Ramos (cell line): Measurements from ENCODE around the gene EIF3B.
"Not testable (repeated sequence)": the region's sequence is repeated elsewhere in the genome, so short reads cannot be mapped to it uniquely, and the experiment has no call there.

Source experiments
- in situ Hi-C: fragments of 300-500 bp; cut with MboI; formaldehyde crosslinking; loops from one replicate; pipeline ENCODE4 v1.14.3; 2022; ENCODE audit warnings: low sequenced_read_pairs; ENCODE audit not compliant: unreplicated experiment

Gene EIF3B

DNA sequence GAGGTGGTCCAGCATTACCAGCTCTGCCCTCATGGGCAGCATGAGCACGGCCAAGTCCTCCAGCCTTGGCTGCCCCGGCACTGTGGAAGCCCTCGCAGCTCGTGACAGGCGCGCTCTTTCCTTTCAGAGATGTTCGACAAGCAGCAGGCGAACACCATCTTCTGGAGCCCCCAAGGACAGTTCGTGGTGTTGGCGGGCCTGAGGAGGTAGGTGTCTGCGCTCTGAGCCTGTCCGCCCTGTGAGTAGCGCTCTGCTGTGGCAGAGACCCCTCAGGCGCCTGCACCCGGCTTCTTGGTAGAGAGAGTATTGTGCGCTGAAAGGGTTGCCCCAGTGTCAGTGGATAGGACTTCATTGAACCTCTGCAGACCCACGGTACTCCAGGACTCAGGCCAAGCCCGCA, 19.8 kb downstream of the EIF3B start:
- in situ Hi-C loops: no loop called here

DNA sequence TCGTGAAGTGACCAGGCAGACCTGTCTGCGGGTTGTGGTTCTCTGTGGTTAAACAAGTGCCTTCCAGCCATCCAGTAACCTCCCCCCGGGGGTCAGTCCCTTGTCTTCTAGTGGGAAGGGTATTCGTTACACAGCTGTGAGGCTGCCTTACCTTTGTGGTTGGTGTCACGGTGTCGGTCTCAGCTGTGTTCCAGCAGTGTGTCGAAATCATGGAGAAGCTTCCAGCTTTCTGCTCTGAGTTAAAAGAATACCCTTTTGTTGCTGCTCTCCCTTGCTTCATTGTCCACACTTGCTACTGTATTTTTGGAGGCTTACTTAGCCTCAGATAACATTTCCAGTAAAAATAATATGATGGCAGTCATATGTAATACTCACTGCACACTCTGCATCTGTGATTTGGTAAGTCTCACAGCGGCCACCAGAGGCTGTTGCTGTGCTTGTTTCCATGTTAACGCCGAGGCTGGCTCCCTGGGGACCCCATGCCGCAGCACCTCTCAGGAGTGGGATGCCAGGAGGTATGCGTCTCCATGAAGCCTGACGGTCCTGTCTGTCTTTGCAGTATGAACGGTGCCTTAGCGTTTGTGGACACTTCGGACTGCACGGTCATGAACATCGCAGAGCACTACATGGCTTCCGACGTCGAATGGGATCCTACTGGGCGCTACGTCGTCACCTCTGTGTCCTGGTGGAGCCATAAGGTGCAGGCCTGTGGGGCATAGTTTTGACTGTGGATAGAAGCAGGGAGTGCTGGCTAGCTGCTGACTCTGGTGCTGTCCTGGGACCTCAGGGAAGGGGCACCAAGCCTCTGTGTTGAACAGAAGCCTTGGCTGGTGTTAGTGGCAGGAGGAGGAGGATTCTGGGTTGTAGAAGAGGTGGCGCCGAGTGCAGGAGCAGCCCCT, 20.5 kb downstream of the EIF3B start:
- in situ Hi-C loops: no loop called here

DNA sequence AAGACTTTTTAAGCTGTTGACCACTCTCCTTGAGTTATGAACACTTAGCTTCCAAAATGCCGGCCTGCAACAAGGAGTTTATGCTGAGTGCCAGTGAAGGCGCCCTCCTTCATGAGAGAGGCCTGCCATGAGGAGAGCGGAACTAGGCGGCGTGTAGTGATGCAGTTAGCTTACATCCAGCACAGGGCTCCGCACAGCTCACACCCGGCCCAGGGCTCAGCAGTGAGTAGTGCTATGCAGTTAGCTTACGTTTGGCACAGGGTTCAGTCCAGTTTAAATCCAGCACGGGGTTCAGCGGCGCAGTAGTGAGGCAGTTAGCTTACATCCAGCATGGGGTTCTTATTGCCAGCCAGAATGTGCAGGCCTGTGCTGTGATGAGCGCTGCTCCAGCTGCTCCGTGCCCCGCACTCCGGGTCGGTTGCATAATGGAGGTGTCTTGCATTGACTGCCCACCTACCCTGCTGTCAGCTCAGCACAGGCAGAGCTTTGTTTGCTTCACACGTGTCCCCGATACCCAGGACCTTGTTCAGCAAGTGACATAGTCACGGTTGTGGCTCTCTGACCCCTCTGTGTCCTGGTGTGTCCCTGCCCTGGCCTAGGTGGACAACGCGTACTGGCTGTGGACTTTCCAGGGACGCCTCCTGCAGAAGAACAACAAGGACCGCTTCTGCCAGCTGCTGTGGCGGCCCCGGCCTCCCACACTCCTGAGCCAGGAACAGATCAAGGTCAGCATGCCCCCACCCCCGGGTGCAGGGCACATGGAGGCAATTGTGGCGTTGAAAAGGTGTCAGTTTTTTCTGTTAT, 21.9 kb downstream of the EIF3B start:
- in situ Hi-C loops: no loop called here

DNA sequence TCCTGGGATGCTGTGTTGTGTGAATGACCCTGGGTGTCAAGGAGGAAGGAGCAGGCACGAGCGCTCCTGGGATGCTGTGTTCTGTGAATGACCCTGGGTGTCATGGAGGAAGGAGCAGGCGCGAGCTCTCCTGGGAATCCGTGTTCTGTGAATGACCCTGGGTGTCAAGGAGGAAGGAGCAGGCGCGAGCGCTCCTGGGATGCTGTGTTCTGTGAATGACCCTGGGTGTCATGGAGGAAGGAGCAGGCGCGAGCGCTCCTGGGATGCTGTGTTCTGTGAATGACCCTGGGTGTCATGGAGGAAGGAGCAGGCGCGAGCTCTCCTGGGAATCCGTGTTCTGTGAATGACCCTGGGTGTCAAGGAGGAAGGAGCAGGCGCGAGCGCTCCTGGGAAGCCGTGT, 22.9 kb downstream of the EIF3B start:
- in situ Hi-C loops: not testable (repeated sequence)

DNA sequence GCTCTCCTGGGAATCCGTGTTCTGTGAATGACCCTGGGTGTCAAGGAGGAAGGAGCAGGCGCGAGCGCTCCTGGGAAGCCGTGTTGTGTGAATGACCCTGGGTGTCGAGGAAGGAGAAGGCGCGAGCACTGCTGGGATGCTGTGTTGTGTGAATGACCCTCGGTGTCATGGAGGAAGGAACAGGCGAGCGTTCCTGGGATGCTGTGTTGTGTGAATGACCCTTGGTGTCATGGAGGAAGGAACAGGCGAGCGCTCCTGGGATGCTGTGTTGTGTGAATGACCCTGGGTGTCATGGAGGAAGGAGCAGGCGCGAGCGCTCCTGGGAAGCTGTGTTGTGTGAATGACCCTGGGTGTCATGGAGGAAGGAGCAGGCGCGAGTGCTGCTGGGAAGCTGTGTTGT, 23.5 kb downstream of the EIF3B start:
- in situ Hi-C loops: not testable (repeated sequence)

DNA sequence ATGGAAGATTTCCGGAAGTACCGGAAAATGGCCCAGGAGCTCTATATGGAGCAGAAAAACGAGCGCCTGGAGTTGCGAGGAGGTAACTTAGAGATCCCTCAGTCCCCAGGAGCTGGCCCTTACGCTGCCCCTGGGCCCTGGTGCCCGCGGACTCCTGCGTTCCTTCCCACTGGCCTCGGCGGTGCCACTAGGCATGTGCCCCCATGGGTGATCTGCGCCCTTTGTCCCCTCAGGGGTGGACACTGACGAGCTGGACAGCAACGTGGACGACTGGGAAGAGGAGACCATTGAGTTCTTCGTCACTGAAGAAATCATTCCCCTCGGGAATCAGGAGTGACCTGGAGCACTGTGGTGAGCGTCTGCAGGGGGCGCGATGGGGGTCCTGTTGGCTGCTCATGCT, 24.5 kb downstream of the EIF3B start:
- in situ Hi-C loops: no loop called here

DNA sequence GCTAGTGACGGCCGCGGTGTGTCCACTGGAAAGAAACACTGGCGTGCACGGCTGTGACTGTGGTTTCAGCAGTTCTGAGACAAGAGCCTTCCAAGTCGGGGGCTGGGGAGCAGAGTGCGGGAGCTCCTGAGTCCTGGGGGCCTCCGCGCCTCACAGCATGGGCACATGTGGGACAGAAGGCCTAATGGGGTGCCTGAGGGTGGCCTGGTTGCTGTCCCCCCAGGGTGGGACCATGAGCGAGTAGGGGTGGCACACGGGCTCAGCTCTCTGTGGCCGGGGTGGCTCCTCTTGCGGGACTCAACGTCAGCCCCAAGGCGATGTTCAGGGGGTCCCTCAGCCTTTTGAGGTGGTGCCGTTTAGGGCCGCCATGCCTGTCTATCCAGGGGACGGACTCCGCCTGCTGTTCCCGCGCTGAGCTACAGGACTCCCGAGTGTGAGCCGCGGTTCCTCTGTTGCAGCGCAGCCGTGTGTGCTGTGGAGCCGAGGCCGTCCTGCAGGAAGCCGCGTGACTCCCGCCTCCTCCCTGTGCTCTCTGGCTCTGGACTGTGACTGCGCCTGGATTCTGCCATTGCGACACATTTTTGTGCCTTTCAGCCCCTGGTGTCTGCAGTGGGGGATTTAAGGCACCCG, 25.3 kb downstream of the EIF3B start:
- in situ Hi-C loops: no loop called here

DNA sequence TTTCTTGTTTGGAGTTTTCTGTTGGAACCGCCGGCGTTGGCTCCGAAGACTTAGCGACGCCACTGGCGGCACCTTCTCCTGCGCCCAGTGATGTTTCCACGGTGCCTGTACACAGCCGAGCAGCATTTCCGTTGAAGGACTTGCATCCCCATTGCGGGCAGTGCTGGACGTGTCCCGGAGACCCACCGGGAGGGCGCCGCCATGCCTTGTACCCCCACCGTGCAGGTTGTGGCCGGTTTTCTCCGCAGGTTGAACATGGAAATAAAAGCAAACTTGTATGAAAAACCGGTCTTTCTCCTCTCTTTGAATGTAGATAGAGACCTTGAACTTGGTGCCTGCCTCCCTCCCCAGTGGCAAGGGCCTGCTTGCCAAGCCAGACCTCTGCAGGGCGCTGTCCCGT, 25.8 kb downstream of the EIF3B start:
- in situ Hi-C loops: no loop called here

DNA sequence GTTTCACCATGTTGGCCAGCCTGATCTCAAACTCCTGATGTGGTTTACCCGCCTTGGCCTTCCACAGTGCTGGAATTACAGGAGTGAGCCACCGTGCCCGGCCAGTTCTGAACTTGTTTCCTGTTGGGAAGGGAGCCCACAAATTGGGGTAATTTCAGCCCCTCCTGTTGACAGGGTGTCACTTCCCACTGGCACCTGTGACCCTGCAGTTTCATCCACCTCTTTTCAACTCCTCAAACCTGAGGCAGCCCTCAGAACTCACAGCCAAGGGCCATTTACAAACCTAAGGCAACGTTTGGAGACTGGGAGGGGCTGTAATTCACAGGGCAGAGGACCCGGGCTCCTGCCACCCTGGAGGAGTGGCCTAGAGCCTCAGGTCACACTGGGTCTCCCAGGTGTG, 26.6 kb downstream of the EIF3B start:
- in situ Hi-C loops: no loop called here

DNA sequence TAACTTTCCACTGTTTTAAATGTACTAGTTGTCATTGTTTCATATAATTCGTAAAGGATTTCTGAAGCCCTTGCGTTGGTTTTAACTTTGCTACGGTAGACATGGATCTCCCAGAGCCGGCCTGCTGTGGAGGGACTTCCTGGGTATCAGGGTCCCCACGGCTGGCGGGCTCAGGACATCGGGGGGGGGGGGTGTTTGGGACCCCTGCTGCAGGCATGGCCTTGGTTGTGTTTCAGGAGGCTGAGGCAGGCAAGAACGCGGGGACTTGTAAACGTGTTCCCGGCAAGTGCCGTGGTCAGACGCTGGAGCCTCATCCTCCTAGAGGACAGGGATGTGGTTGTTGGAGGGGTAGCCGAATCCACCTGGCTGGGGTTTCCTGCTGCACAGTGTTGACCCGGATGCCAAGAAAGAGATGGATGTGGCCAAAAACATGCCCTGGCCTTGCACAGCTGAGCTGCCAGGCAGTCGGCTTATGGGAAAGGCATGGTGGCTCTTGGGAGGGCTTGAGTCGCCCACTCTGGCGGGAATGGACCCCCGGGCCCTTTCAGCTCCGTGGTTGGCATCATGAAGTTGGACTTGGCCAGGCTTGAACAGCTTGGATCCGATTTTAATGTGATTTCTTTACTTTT, 27.4 kb downstream of the EIF3B start:
- in situ Hi-C loops: no loop called here

DNA sequence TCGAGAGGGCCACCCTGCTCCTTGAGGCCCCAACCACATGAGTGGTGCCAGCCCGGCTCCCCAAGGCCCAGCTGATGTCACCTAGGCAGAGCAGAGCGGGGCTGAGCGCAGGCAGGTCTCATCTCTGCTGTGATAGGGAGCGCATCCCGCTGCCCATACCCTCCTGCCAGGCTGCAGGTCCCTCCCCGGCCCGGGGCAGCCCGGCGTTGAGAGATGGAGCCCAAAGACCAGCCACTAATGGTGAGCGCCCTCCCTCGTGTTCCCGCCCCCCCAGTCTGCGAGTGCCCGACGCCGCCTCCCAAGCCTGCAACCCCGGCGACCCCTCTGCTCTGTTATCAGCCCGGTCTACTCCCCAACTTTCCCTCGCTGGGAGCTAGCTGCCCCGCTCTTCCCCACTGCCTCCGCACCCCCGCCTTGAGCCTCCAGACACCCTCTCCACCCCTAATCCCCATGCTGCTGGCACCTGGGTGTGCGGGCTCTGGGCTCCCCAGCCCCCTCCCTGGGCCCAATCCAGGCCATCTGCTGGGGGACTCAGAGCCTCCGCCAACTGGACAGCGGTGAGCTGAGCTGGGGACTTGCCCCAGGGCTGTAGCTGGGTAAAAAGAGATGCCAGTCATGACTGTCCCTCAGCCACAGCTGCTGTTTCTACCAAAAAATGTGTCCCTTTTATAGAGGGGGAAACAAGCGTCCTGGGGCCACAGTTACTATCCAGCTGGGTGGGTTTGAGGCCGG, 29.1 kb downstream of the EIF3B start:
- in situ Hi-C loops: no loop called here

DNA sequence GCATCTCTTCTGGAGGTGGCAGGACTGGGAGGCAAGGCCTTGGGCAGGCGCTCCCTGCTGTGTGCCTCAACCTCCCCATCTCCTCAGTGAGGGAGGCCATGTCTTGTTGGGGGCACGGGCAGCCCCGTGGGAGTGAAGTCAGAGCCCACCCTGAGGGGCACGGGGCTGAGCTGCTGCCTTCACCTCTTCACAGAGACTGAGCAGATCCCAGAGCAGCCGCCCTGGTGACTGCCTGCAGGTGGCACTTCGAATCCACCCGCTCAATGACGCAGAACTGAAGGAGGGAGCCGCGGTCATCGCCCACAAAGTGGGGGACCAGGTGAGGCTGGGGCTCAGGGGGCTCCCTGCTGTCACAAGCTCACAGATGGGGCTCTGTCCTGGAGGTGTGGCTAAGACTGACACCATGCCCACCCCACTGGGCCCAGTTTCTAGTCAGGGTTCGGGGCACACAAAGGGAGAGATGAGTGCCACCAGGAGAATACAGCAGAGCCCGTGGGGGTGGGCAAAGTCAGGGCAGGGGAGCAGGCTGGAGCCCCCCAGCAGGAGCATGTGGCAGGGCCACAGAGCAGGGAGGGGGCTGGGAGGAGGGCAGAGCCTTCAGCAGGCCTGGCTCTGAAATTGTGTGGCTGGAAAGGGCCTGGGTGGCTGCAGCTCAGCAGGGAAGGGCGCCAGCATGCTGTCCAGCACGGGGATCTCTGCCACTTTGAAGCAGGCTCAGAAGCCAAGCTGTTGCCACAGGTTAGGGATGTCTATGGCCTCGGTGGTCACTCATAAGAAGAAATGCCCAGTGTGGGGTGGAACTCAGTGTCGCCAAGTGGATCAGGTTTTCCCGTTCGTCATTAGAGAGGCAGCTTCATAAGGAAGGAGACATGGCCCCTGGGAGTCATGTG, 30.0 kb downstream of the EIF3B start:
- in situ Hi-C loops: no loop called here

DNA sequence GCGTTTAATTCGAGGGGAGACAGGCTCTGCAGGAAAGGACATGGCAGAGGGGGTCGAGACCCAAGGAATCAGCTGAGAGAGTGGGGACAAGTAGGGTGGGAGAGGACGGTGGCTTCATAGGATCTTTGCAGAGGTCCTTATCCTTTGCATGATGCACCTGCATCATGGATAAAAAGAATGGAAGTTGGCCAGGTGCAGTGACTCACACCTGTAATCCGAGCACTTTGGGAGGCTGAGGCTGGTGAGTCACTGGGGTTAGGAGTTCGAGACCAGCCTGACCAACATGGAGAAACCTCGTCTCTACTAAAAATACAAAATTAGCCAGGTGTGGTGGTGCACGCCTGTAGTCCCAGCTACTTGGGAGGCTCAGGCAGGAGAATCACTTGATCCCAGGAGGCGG, 31.5 kb downstream of the EIF3B start:
- in situ Hi-C loops: not testable (repeated sequence)

DNA sequence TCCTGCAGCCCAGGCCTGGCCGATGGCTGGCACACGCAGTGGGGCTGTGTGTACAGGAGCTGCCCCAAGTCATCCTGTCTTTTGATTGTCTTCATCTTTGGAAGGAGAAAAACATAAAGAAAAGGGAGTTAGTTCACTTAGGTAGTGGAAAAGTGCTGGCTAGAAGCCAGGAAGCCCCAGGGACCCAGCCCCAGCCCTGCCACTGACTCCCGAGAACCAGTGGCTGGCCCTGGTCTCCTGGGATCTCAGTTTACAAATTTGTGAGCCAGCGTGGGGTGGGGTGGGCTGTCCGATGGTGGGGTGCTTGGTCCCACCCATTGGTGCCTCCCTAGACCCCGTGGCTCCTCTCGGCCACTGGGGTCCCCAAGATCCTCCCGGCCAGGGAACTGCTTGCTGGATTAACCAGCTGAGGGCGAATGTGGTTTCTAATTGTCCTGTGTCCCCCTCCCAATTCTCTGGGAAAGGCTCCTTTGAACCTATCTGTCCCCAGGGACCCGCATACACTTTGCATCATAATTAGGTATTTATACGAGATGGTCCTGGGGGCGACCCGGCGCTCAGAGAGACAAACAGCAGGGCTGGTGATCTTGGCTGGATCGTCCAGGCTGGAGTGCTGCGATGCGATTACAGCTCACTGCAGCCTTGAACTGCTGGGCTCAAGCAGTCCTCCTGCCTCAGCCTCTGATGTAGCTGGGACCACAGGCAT, 32.5 kb downstream of the EIF3B start:
- in situ Hi-C loops: no loop called here

DNA sequence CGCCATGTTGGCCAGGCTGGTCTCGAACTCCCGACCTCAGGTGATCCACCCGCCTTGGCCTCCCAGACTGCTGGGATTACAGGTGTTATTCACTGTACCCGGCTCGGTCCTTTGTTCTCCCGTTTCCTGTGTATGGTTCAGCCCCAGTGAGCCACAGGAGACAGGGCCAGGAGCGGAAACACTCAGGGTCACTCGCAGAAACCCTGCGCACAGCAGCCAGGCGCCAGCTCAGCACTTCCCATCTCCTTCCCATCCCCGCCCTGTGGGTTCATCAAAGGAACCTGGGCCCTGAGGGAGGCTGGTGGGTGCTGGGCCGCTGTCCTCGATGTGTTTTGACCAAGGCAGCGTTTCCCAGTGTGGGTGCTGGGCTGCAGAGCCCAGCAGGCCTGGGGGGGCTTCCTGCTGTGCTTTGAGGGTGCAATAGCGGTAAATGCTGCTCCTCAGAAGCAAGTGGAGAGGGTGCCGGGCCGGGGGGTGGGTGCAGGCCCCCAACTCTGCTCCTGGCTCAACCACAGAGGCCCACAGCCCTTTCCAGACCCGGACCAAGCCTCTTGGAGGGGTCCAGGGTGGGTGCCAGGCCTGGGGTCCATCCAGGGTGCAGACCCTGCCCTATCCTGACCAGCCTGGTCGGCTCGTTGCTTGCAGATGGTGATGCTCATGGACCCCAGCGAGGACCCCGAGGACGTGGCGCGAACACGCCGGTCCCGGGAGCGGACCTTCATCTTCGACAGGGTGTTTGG, 33.4 kb downstream of the EIF3B start:
- in situ Hi-C loops: no loop called here

DNA sequence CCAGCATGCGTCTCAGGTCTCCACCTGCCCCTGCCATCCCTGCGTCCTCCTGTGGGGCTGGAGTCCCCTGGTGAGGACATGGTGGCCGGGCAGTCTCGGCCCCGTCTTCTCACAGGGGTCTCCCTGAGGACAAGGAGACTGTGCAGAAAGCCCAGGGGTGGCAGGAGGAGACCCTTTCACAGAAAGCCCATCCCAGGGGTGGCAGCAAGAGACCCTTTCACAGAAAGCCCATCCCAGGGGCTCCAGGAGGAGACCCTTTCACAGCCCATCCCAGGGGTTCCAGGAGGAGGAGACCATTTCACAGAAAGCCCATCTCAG, 34.0 kb downstream of the EIF3B start:
- in situ Hi-C loops: no loop called here

DNA sequence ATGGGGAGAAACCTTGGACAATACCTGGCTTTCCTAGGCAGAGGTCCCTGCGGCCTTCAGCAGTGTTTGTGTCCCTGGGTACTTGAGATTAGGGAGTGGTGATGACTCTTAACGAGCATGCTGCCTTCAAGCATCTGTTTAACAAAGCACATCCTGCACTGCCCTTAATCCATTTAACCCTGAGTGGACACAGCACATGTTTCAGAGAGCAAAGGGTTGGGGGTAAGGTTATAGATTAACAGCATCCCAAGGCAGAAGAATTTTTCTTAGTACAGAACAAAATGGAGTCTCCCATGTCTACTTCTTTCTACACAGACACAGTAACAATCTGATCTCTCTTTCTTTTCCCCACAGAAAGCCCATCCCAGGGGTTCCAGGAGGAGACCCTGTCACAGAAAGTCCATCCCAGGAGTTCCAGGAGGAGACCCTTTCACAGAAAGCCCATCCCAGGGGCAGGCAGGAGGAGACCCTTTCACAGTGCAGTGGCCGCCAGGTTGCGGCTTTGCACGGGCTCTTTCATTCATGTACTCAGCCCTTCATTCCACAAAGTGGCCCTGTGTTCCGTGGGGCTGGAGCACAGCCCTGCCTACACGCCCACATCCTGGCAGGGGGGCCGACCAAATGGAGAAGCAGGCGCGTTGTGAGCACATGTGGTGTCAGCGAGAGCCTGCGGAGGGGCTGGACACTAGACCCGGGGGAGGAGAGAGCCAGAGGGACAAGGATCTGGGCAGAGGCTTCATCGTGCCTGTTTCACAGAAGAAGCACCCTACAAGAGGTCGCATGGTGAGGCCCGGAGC, 35.6 kb downstream of the EIF3B start:
- in situ Hi-C loops: not testable (repeated sequence)
